ENCODE measurements around the gene OR8G1. TPM values are rescaled to one million over a fixed set of nuclear protein-coding genes. Genes with fewer than 3 reads are reported as not detected.

Gene OR8G1
- total and polyA plus RNA-seq, 4 donors: not detected

DNA sequence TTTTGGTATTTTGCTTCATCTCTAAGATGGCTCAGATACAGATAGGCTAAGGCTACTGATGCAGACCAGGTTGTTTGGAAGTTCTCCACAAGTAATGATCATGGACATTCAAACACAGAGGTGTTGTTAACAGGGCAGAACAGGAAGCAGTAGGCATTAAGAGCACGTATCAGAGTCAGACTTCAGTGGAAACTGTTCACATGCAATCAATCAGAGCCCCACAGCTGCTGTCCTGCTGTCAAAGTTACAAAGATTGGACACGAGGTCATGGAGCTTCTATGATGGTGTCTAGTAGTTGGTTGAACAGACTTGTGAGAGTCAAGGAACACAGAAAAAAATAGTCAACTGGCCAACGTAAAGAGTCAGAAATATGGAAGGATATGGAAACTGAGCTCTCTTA is 37.9 kb upstream of the OR8G1 start:
- Histone ChIP-seq H3K27me3 (ENCODE audit: control insufficient read depth in 4 of 4, insufficient read depth in 4 of 4, low read length in 3 of 4) (peaks cover 0 to 2% (median 0%) of the 10 kb centered on the region in 4 donors), H3K4me3 (ENCODE audit: low read depth in 1 of 3, low read length in 3 of 3) (no peak overlapping the region), H3K9me3 (ENCODE audit: control insufficient read depth in 4 of 4, low read length in 3 of 4) (no peaks in the 10 kb centered on the region), H3K36me3 (ENCODE audit: control insufficient read depth in 4 of 4, insufficient read depth in 3 of 4, low read depth in 1 of 4, low read length in 3 of 4) (no peaks in the 10 kb centered on the region), H3K4me1 (ENCODE audit: control insufficient read depth in 4 of 4, insufficient read depth in 4 of 4, low read length in 3 of 4) (no peaks in the 10 kb centered on the region), H3K9ac (ENCODE audit: low read depth in 1 of 2, low read length in 2 of 2) (no peak overlapping the region), H3K27ac (ENCODE audit: low read depth in 1 of 2, low read length in 2 of 2) (no peak overlapping the region)
- WGBS: 52% methylated on average over 3 of the region's 3 CpGs
- no peak for DNase-seq (ENCODE audit: low spot score)
- no peak for TF ChIP-seq JUND (IDR thresholded peaks at IDR 0.05)
- TF ChIP-seq GABPA (IDR thresholded peaks at IDR 0.05 in 1 of 2, conservative IDR thresholded peaks at IDR 0.05 in 1 of 2): no peak
- TF ChIP-seq RAD21 (IDR thresholded peaks at IDR 0.05): no peak
- TF ChIP-seq, protein P1, sequence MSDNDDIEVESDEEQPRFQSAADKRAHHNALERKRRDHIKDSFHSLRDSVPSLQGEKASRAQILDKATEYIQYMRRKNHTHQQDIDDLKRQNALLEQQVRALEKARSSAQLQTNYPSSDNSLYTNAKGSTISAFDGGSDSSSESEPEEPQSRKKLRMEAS (IDR thresholded peaks at IDR 0.05): no peak
- no peak for TF ChIP-seq FOXA1 (IDR thresholded peaks at IDR 0.05)

DNA sequence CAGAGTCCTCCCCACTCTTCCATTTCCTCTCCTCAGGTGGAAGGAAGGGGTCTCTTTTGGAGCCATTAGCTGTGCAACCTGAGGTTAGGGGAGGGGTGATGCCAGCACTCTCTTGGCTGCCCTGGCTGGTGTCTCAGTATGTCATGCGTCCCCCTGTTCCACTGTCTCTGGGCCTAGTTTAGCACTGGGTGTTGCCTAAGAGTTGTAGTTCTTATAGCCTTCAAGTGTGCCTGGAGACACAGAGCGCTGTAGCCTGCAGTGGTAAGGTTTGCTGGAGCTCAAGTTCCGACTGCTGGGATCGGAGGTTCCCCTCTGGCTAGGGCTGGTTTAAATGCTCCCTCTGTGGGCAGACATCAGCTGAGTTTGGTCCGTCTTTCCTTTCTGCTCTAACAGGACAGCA is 36.9 kb upstream of the OR8G1 start:
- TF ChIP-seq SP1 (IDR thresholded peaks at IDR 0.05): no peak
- no peak for TF ChIP-seq FOXA2 (IDR thresholded peaks at IDR 0.05)
- TF ChIP-seq TAF1 (conservative IDR thresholded peaks at IDR 0.05): no peak
- TF ChIP-seq YY1 (IDR thresholded peaks at IDR 0.05): no peak
- no peak for TF ChIP-seq RXRA (IDR thresholded peaks at IDR 0.05)
- TF ChIP-seq JUND (IDR thresholded peaks at IDR 0.05): no peak
- WGBS: 82% methylated on average over 5 of the region's 5 CpGs
- Histone ChIP-seq H3K27ac (ENCODE audit: low read depth in 1 of 2, low read length in 2 of 2) (no peak overlapping the region), H3K4me1 (ENCODE audit: control insufficient read depth in 4 of 4, insufficient read depth in 4 of 4, low read length in 3 of 4) (no peaks in the 10 kb centered on the region), H3K9me3 (ENCODE audit: control insufficient read depth in 4 of 4, low read length in 3 of 4) (no peaks in the 10 kb centered on the region), H3K9ac (ENCODE audit: low read depth in 1 of 2, low read length in 2 of 2) (no peak overlapping the region), H3K36me3 (ENCODE audit: control insufficient read depth in 4 of 4, insufficient read depth in 3 of 4, low read depth in 1 of 4, low read length in 3 of 4) (no peaks in the 10 kb centered on the region), H3K4me3 (ENCODE audit: low read depth in 1 of 3, low read length in 3 of 3) (no peak overlapping the region), H3K27me3 (ENCODE audit: control insufficient read depth in 4 of 4, insufficient read depth in 4 of 4, low read length in 3 of 4) (peaks cover 0 to 2% (median 0%) of the 10 kb centered on the region in 4 donors)
- DNase-seq (ENCODE audit: low spot score): no peak

DNA sequence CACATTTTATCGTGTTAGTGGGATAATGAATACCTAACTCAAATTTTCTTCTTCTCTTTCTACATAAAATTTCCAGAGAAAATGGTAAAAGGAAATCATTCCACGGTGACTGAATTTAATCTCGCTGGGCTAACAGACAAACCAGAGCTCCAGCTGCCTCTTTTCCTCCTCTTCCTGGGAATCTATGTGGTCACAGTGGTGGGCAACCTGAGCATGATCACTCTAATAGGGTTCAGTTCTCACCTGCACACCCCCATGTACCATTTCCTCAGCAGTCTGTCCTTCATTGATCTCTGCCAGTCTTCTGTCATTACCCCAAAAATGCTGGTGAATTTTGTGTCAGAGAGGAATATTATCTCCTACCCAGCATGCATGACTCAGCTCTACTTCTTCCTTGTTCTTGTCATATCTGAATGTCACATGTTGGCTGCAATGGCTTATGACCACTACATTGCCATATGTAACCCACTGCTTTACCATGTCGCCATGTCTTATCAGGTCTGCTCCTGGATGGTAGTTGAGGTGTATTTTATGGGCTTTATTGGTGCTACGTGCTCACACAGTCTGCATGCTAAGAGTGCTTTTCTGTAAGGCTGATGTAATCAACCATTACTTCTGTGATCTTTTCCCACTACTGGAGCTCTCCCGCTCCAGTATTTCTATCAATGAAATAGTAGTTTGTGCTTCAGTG is 33.6 kb upstream of the OR8G1 start:
- no peak overlapping the region for H3K4me3 ChIP-seq (ENCODE audit: low read depth in 1 of 3, low read length in 3 of 3)
- peaks cover 0 to 2% (median under 1%) of the 10 kb centered on the region in 4 donors for H3K27me3 ChIP-seq (ENCODE audit: control insufficient read depth in 4 of 4, insufficient read depth in 4 of 4, low read length in 3 of 4)
- 77% methylated on average over 6 of the region's 6 CpGs for whole genome bisulfite sequencing
- no peaks in the 10 kb centered on the region for H3K36me3 ChIP-seq (ENCODE audit: control insufficient read depth in 4 of 4, insufficient read depth in 3 of 4, low read depth in 1 of 4, low read length in 3 of 4)
- no peak overlapping the region for H3K9ac ChIP-seq (ENCODE audit: low read depth in 1 of 2, low read length in 2 of 2)
- no peak for TF ChIP-seq SP1 (IDR thresholded peaks at IDR 0.05)
- TF ChIP-seq, protein P2, sequence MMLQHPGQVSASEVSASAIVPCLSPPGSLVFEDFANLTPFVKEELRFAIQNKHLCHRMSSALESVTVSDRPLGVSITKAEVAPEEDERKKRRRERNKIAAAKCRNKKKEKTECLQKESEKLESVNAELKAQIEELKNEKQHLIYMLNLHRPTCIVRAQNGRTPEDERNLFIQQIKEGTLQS (IDR thresholded peaks at IDR 0.05): no peak
- TF ChIP-seq, protein P3, sequence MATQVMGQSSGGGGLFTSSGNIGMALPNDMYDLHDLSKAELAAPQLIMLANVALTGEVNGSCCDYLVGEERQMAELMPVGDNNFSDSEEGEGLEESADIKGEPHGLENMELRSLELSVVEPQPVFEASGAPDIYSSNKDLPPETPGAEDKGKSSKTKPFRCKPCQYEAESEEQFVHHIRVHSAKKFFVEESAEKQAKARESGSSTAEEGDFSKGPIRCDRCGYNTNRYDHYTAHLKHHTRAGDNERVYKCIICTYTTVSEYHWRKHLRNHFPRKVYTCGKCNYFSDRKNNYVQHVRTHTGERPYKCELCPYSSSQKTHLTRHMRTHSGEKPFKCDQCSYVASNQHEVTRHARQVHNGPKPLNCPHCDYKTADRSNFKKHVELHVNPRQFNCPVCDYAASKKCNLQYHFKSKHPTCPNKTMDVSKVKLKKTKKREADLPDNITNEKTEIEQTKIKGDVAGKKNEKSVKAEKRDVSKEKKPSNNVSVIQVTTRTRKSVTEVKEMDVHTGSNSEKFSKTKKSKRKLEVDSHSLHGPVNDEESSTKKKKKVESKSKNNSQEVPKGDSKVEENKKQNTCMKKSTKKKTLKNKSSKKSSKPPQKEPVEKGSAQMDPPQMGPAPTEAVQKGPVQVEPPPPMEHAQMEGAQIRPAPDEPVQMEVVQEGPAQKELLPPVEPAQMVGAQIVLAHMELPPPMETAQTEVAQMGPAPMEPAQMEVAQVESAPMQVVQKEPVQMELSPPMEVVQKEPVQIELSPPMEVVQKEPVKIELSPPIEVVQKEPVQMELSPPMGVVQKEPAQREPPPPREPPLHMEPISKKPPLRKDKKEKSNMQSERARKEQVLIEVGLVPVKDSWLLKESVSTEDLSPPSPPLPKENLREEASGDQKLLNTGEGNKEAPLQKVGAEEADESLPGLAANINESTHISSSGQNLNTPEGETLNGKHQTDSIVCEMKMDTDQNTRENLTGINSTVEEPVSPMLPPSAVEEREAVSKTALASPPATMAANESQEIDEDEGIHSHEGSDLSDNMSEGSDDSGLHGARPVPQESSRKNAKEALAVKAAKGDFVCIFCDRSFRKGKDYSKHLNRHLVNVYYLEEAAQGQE (IDR thresholded peaks at IDR 0.05): no peak
- TF ChIP-seq RXRA (IDR thresholded peaks at IDR 0.05): no peak
- no peak for TF ChIP-seq EGR1 (IDR thresholded peaks at IDR 0.05; ENCODE audit: low read depth in 2 of 2)
- TF ChIP-seq NR2F2 (IDR thresholded peaks at IDR 0.05): no peak
- no peak for TF ChIP-seq TAF1 (conservative IDR thresholded peaks at IDR 0.05)
- H3K9me3 ChIP-seq (ENCODE audit: control insufficient read depth in 4 of 4, low read length in 3 of 4): no peaks in the 10 kb centered on the region
- H3K4me1 ChIP-seq (ENCODE audit: control insufficient read depth in 4 of 4, insufficient read depth in 4 of 4, low read length in 3 of 4): no peaks in the 10 kb centered on the region
- no peak overlapping the region for H3K27ac ChIP-seq (ENCODE audit: low read depth in 1 of 2, low read length in 2 of 2)
- DNase-seq (ENCODE audit: low spot score): no peak

Data from liver (tissue), 9 donors.